Activated T-helper 2 cell treated with anti-CD3 and anti-CD28 coated beads, Interferon-gamma antibody, Interleukin-2, Interleukin-4, amounts not matched to agents 10 μg/mL and 5 μg/mL and 100 μg/mL, durations not matched to agents 14 hours and 24 hours and 36 hours (primary cell): ENCODE data around the gene CNTN4. TPM values are rescaled to one million over a fixed set of nuclear protein-coding genes. Genes with fewer than 3 reads are reported as not detected.
"Not testable (repeated sequence)": the region's sequence is repeated elsewhere in the genome, so short reads cannot be mapped to it uniquely, and the experiment has no call there.

Experiments used
- DNase-seq: peaks from one replicate; pipeline ENCODE4 v3.0.0; 2021; ENCODE audit warnings: low spot score
- H3K27ac Mint-ChIP-seq: one replicate; pipeline ENCODE4 v1.8.0; 2021; ENCODE audit warnings: mixed read lengths
- H3K27me3 Mint-ChIP-seq: one replicate; pipeline ENCODE4 v1.8.0; 2021; ENCODE audit warnings: low read depth, mixed read lengths
- H3K36me3 Mint-ChIP-seq: one replicate; pipeline ENCODE4 v1.8.0; 2021; ENCODE audit warnings: low read depth, mixed read lengths
- H3K4me1 Mint-ChIP-seq: one replicate; pipeline ENCODE4 v1.8.0; 2021; ENCODE audit warnings: low read depth, mixed read lengths
- H3K4me3 Mint-ChIP-seq: one replicate; pipeline ENCODE4 v1.8.0; 2021; ENCODE audit warnings: low read depth, mild to moderate bottlenecking, moderate library complexity, mixed read lengths
- H3K9me3 Mint-ChIP-seq: one replicate; pipeline ENCODE4 v1.8.0; 2021; ENCODE audit warnings: mixed read lengths
- intact Hi-C: fragments of 100-400 bp; cut with micrococcal nuclease; formaldehyde crosslinking; loops from one replicate; pipeline ENCODE4 v1.15.1; 2023
- total RNA-seq: library from RNA; stranded (reverse); gene quantifications from 2 replicates; pipeline ENCODE4 v1.2.3, GENCODE V29; 2022

CNTN4 gene
- total RNA-seq, 1 donor from 2014 or later: not detected

- H3K4me3 Mint-ChIP-seq: no peak overlapping the region
- no peak overlapping the region for H3K27ac Mint-ChIP-seq
- no peaks in the 10 kb centered on the region for H3K4me1 Mint-ChIP-seq
- no peaks in the 10 kb centered on the region for H3K9me3 Mint-ChIP-seq
- H3K36me3 Mint-ChIP-seq: no peaks in the 10 kb centered on the region
- intact Hi-C loops: no loop called here
- H3K27me3 Mint-ChIP-seq: peaks cover 2% of the 10 kb centered on the region
- DNase-seq: no peak
Observed at GRCh38 chr3:2961576-2961975, 862.9 kb downstream of the CNTN4 start.

DNA sequence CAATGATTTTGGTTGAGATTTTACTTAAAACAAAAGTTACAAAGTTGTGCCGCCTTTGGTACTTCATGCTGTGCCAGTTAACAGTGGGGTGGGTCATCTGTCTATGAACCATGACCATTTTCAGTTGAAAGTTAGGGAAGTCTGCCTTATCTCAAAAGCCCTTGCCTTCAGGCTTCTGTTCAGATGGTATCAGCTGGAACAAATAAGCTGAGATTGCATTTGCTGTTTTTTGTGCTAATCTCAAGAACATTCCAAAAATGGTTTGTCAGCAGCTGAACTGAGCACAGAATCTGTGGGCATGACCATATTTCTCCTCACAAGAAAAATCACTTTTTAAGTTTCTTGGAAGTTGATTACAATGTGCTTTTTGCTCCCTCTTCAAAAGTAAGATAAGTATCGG, 869.2 kb downstream of the CNTN4 start:
- no peak overlapping the region for H3K27ac Mint-ChIP-seq

DNA sequence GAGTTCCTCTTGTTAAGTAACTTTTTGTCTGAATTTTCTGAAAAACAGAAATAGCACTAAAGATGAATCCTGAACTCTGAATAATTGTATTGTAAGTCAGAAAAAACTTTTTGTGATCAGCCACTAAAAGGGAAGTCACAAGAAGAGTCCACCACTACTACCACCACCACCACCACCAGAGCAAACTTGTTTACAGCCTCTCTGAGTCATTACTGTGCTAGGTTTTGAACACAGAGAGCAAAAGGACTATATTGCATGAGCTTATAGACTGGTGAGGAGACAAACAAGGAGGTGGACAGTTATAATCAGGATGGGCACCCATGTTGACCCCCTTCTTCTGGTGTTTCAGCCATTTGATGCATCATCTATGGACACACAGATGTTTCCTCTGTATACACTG, 869.8 kb downstream of the CNTN4 start:
- Mint-ChIP-seq H3K36me3 (no peaks in the 10 kb centered on the region), H3K27ac (no peak overlapping the region), H3K4me1 (no peaks in the 10 kb centered on the region), H3K27me3 (peaks cover 6% of the 10 kb centered on the region), H3K4me3 (no peak overlapping the region), H3K9me3 (no peaks in the 10 kb centered on the region)
- intact Hi-C loops: no loop called here
- DNase-seq: no peak

More for the DNA sequence above, 869.2 kb downstream of the CNTN4 start:
- Mint-ChIP-seq H3K27me3 (peaks cover 6% of the 10 kb centered on the region), H3K9me3 (no peaks in the 10 kb centered on the region), H3K4me3 (no peak overlapping the region), H3K36me3 (no peaks in the 10 kb centered on the region), H3K4me1 (no peaks in the 10 kb centered on the region)
- DNase-seq: no peak
- intact Hi-C loops: no loop called here

DNA sequence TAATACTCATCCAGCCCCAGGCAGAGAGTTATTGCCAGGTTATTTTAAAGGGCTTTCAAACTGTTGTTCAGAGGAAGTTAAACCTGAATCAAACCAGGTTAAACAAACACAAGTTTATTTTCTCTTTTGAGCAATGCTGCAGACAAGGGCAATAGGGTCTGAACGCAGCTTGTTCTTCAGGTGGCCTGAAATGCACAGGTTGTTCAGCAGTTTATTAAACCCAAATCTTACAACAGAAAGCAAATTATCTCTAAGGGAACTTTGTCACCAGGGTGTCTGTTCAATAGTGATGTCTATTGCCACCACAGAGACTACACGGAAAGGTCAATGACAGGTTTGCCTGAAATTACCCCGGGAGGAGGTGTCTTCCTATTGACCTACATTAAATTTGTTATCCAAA, 877.5 kb downstream of the CNTN4 start:
- no peaks in the 10 kb centered on the region for H3K36me3 Mint-ChIP-seq
- no peak overlapping the region for H3K4me3 Mint-ChIP-seq
- H3K4me1 Mint-ChIP-seq: no peaks in the 10 kb centered on the region
- intact Hi-C loops: no loop called here
- no peaks in the 10 kb centered on the region for H3K27me3 Mint-ChIP-seq
- H3K27ac Mint-ChIP-seq: no peak overlapping the region
- DNase-seq: no peak
- no peaks in the 10 kb centered on the region for H3K9me3 Mint-ChIP-seq

- no peak overlapping the region for H3K27ac Mint-ChIP-seq
- no peaks in the 10 kb centered on the region for H3K27me3 Mint-ChIP-seq
- DNase-seq: no peak
- intact Hi-C loops: no loop called here
- H3K4me3 Mint-ChIP-seq: no peak overlapping the region
- H3K36me3 Mint-ChIP-seq: no peaks in the 10 kb centered on the region
- H3K4me1 Mint-ChIP-seq: no peaks in the 10 kb centered on the region
- no peaks in the 10 kb centered on the region for H3K9me3 Mint-ChIP-seq
Observed at GRCh38 chr3:2976796-2977195, 878.1 kb downstream of the CNTN4 start.

DNA sequence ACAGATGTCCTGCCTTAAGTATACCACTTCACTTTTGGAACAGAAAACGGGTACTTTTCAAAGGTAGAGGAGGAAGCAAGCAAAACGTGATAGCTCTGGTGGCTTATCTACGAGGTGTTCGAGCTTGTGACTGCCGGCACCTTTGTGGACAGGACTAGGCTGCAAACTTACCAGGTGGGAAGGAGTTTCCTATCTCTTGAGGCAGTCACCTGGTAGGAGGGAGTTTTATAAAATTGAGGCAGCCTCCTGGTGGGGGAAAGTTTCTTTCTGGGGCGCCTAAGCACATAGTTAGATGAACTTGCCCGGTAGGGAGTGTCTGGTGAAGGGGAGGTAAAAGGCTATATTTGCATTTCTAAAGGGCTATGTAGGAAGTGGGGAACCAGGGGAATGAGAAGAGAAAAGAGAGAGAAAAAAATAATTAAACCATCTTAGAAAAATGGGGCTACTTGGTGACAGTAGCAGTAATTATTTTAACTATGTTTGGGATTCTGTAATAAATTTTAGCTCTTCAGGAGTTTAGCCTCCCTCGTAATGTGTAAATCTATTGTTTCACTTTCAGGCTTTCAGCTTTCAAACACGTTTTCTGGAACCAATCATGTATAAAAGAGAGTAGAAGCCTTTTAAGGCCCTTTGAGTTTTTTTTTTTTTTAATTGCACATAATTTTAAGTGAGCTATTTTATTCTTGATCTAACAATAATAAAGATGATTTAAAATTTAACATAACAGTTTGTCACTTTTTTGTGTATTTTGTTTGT, 880.5 kb downstream of the CNTN4 start:
- Mint-ChIP-seq H3K9me3 (no peaks in the 10 kb centered on the region), H3K27me3 (no peaks in the 10 kb centered on the region), H3K36me3 (no peaks in the 10 kb centered on the region), H3K27ac (no peak overlapping the region), H3K4me1 (no peaks in the 10 kb centered on the region), H3K4me3 (no peak overlapping the region)
- DNase-seq: no peak
- intact Hi-C loops: no loop called here

DNA sequence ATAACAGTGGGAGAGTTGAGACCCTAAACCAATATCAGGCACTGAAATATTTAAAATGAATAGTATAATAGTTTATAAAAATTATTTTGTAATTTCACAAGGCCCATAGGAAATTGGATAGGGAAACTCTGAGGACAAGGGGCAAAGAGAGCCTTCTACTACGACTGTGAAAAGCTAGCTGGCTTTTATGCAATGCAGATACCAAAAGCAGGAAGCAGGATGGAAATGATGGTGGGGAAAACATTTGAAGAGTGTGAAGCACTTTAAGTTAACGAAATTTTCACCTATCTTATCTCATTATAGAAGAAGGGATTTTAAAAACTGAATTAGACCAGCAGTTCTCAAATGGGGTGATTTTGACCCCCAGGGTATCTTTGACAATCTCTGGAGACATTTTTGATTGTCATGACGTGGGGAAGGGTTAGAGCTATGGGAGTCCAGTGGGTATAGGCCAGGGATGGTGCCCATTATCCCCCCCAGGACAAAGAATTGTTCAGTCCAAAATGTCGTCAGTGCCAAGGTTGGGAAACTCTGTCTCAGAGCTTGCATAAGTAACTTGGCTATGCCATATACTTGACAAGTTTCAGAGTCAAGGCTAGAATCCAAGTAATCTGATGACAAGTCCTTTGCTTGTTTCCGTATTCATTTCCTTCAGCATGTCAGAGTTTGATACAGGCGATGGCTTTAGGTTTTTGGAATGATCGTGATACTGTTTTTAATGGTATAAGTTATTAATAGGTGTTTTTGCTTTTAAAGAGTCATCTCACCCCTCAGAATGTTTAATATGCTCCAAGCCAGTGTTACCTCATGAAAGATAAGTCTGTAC, 885.6 kb downstream of the CNTN4 start:
- no peaks in the 10 kb centered on the region for H3K4me1 Mint-ChIP-seq
- H3K4me3 Mint-ChIP-seq: no peak overlapping the region
- no peaks in the 10 kb centered on the region for H3K9me3 Mint-ChIP-seq
- DNase-seq: no peak
- H3K27me3 Mint-ChIP-seq: no peaks in the 10 kb centered on the region
- H3K36me3 Mint-ChIP-seq: no peaks in the 10 kb centered on the region
- no peak overlapping the region for H3K27ac Mint-ChIP-seq
- intact Hi-C loops: no loop called here

DNA sequence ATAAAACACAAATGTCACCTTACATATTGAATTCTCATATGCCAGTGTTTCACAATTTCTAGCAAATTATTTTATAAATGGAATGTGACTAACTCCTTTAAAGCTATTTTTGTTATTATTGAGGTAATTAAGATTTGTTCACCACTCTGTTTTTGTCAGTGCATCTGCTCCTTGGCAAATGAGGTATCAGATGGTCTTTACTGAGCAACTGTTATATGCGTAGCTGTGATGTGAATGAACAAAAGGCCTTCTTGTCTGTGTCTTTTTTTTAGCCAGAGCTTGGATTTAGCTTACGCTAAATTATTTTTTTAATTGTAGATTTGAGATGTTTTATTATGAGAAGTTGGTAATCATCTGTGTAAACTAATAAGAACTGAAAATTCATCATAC, 886.2 kb downstream of the CNTN4 start:
- Mint-ChIP-seq H3K27me3 (no peaks in the 10 kb centered on the region), H3K4me1 (no peaks in the 10 kb centered on the region), H3K4me3 (no peak overlapping the region), H3K9me3 (no peaks in the 10 kb centered on the region), H3K36me3 (no peaks in the 10 kb centered on the region), H3K27ac (no peak overlapping the region)
- intact Hi-C loops: no loop called here
- DNase-seq: no peak

DNA sequence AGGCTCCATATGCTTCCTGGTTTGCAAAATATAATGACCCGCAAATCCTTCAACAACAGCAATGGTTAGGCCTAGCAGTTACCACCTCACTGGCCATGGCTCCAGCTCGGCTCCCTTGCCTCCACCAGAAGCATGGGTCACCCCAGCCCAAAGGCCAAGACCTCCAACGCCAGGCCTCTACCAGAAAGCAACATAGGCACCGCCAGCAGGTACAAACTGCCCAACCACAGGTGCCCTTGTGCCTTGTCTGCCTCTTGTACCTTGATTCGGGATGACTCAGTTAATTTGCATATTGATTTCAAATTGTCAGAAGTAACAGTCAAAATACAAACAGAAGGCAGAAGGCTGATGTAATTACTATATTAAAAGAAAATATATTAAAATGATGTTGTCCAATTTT, 886.8 kb downstream of the CNTN4 start:
- Mint-ChIP-seq H3K4me3 (no peak overlapping the region), H3K36me3 (no peaks in the 10 kb centered on the region), H3K9me3 (no peaks in the 10 kb centered on the region), H3K27ac (no peak overlapping the region), H3K4me1 (no peaks in the 10 kb centered on the region), H3K27me3 (no peaks in the 10 kb centered on the region)
- intact Hi-C loops: no loop called here
- no peak for DNase-seq

DNA sequence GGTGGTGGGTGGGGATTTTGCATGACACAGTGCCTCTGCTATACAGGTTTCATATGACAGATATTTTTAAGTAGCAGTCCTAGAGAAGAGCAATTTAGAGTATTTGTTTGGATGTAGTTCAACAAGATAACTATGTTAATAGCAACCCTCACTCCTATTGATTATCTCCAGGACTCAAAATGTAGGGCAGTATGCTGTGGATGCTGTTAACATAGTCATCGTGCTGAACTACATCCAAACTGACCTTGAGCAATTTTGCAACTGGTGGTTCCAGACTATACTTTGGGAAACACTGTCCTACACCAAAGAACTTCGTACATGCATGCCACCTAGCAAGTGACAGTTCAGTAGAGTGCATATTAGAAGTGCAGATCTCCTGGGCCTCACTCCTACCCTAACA, 893.9 kb downstream of the CNTN4 start:
- intact Hi-C loops: no loop called here
- H3K36me3 Mint-ChIP-seq: no peaks in the 10 kb centered on the region
- no peaks in the 10 kb centered on the region for H3K9me3 Mint-ChIP-seq
- DNase-seq: no peak
- H3K4me3 Mint-ChIP-seq: no peak overlapping the region
- no peak overlapping the region for H3K27ac Mint-ChIP-seq
- no peaks in the 10 kb centered on the region for H3K4me1 Mint-ChIP-seq
- H3K27me3 Mint-ChIP-seq: no peaks in the 10 kb centered on the region

GRCh38 chr3:2993130-2993529, 894.5 kb downstream of the CNTN4 start:
- H3K4me1 Mint-ChIP-seq, H3K9me3 Mint-ChIP-seq, H3K27ac Mint-ChIP-seq, intact Hi-C loops, H3K36me3 Mint-ChIP-seq, H3K4me3 Mint-ChIP-seq, H3K27me3 Mint-ChIP-seq, DNase-seq: not testable (repeated sequence)

DNA sequence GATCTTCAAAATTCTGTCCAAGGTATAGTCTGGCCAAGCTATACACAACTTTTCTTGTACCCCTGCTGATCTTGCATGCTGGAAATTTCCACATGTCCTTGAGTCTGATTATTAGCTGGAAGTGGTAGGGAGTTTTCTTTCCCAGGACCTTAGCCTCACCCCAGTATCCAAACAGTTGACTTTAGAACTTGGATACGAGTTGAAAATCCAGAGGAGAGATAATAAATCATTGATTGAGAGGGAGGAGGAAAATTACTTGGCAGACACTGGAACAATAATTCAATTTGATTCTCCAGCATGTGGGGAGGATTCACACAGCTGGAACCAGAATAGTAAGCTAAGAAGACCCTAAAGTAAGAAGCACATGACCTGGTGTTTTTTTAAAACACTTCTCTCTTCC, 895.1 kb downstream of the CNTN4 start:
- no peaks in the 10 kb centered on the region for H3K9me3 Mint-ChIP-seq
- intact Hi-C loops: no loop called here
- no peak for DNase-seq
- H3K27ac Mint-ChIP-seq: no peak overlapping the region
- no peaks in the 10 kb centered on the region for H3K36me3 Mint-ChIP-seq
- H3K27me3 Mint-ChIP-seq: no peaks in the 10 kb centered on the region
- no peak overlapping the region for H3K4me3 Mint-ChIP-seq
- no peaks in the 10 kb centered on the region for H3K4me1 Mint-ChIP-seq

GRCh38 chr3:2995195-2995594, 896.5 kb downstream of the CNTN4 start:
- no peak for DNase-seq
- Mint-ChIP-seq H3K4me1 (no peaks in the 10 kb centered on the region), H3K36me3 (no peaks in the 10 kb centered on the region), H3K27ac (no peak overlapping the region), H3K27me3 (no peaks in the 10 kb centered on the region), H3K9me3 (no peaks in the 10 kb centered on the region), H3K4me3 (no peak overlapping the region)
- intact Hi-C loops: no loop called here
